ENCODE results near the gene THADA. TPM values are rescaled to one million over a fixed set of nuclear protein-coding genes. Genes with fewer than 3 reads are reported as not detected.

Gene THADA
- total RNA-seq, 2 experiments from 2014 or later, result 31.2 to 32.3 TPM

DNA sequence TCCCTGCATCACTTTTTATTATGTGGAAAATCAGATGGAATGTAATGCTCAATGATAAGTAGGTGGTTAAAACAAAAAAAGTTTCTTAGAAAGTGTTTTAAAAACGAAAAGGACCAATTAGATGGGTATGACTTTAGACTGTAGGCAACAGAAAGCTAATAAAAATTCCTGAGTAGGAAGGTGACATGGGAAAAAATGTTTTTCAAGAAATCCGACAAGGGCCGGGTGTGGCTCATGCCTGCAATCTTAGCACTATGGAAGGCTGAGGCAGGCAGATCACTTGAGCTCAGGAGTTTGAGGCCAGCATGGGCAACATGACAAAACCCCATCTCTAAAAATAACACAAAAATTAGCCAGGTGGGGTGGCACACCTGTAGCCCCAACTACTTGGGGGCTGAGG lies 126.1 kb downstream of the THADA start:
- H3K4me2 ChIP-seq (ENCODE audit: low read length), result no peak overlapping the region
- no peak overlapping the region for H3K4me3 ChIP-seq (ENCODE audit: low read depth, low read length, poor library complexity, severe bottlenecking)
- no peaks in the 10 kb centered on the region for H4K20me1 ChIP-seq (ENCODE audit: insufficient read depth, low read length)
- ChIA-PET CTCF (ENCODE audit: unreplicated experiment) (no interaction called here), POLR2A (no interaction called here)
- H3K9me2 ChIP-seq (ENCODE audit: insufficient read depth, low read length), result no peaks in the 10 kb centered on the region
- H2AFZ ChIP-seq (ENCODE audit: low read length), result no peak overlapping the region
- H3K79me2 ChIP-seq (ENCODE audit: insufficient read depth, low read depth, low read length), result no peaks in the 10 kb centered on the region
- no peaks in the 10 kb centered on the region for H3K36me3 ChIP-seq (ENCODE audit: insufficient read depth, low read length)
- no peaks in the 10 kb centered on the region for H3K4me1 ChIP-seq (ENCODE audit: insufficient read depth, low read length, poor library complexity, severe bottlenecking)
- H3K9me3 ChIP-seq (ENCODE audit: low read length), result no peaks in the 10 kb centered on the region
- intact Hi-C loops (cut with micrococcal nuclease; ENCODE audit: unreplicated experiment), result no loop called here
- no peak overlapping the region for H3K27ac ChIP-seq (ENCODE audit: low read depth, low read length, poor library complexity, severe bottlenecking)
- DNase-seq (ENCODE audit: low spot score), result no peak
- TF ChIP-seq, protein P1, sequence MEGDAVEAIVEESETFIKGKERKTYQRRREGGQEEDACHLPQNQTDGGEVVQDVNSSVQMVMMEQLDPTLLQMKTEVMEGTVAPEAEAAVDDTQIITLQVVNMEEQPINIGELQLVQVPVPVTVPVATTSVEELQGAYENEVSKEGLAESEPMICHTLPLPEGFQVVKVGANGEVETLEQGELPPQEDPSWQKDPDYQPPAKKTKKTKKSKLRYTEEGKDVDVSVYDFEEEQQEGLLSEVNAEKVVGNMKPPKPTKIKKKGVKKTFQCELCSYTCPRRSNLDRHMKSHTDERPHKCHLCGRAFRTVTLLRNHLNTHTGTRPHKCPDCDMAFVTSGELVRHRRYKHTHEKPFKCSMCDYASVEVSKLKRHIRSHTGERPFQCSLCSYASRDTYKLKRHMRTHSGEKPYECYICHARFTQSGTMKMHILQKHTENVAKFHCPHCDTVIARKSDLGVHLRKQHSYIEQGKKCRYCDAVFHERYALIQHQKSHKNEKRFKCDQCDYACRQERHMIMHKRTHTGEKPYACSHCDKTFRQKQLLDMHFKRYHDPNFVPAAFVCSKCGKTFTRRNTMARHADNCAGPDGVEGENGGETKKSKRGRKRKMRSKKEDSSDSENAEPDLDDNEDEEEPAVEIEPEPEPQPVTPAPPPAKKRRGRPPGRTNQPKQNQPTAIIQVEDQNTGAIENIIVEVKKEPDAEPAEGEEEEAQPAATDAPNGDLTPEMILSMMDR (conservative IDR thresholded peaks at IDR 0.05; ENCODE audit: low read length), result no peak
- no peak for TF ChIP-seq EZH2phosphoT487 (IDR thresholded peaks at IDR 0.05; ENCODE audit: borderline replicate concordance, low read depth, low read length)
- no TSS peak for BruUV-seq (replicated peaks)

DNA sequence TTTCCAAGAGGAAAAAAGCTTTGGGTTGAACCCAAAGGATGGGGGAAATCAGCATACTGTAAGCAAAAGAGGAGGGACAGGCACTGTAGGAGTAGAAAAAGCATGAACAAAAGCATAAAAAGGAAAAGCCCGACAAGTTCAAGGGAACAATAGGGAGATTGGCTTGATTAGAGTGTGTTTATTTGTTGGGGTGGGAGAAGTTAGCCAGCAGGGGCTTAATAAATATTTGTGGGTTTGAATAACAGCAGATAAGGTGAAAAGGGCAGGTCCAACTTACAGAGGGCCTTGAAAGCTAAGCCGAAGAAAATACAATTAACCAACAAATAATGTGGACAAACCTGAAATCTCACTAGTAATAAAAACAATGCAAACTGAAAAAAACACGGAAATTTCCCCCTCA lies 126.7 kb downstream of the THADA start:
- no peaks in the 10 kb centered on the region for H3K36me3 ChIP-seq (ENCODE audit: insufficient read depth, low read length)
- no peak for DNase-seq (ENCODE audit: low spot score)
- H3K27ac ChIP-seq (ENCODE audit: low read depth, low read length, poor library complexity, severe bottlenecking), result no peak overlapping the region
- no peak overlapping the region for H3K4me3 ChIP-seq (ENCODE audit: low read depth, low read length, poor library complexity, severe bottlenecking)
- intact Hi-C loops (cut with micrococcal nuclease; ENCODE audit: unreplicated experiment), result no loop called here
- no peaks in the 10 kb centered on the region for H4K20me1 ChIP-seq (ENCODE audit: insufficient read depth, low read length)
- TF ChIP-seq, protein P1 (conservative IDR thresholded peaks at IDR 0.05; ENCODE audit: low read length), result no peak
- no peak for TF ChIP-seq EZH2phosphoT487 (IDR thresholded peaks at IDR 0.05; ENCODE audit: borderline replicate concordance, low read depth, low read length)
- H2AFZ ChIP-seq (ENCODE audit: low read length), result no peak overlapping the region
- no peaks in the 10 kb centered on the region for H3K4me1 ChIP-seq (ENCODE audit: insufficient read depth, low read length, poor library complexity, severe bottlenecking)
- H3K9me2 ChIP-seq (ENCODE audit: insufficient read depth, low read length), result no peaks in the 10 kb centered on the region
- H3K79me2 ChIP-seq (ENCODE audit: insufficient read depth, low read depth, low read length), result no peaks in the 10 kb centered on the region
- no TSS peak for BruUV-seq (replicated peaks)
- no peaks in the 10 kb centered on the region for H3K9me3 ChIP-seq (ENCODE audit: low read length)
- POLR2A ChIA-PET, result no interaction called here
- CTCF ChIA-PET (ENCODE audit: unreplicated experiment), result no interaction called here
- no peak overlapping the region for H3K4me2 ChIP-seq (ENCODE audit: low read length)

DNA sequence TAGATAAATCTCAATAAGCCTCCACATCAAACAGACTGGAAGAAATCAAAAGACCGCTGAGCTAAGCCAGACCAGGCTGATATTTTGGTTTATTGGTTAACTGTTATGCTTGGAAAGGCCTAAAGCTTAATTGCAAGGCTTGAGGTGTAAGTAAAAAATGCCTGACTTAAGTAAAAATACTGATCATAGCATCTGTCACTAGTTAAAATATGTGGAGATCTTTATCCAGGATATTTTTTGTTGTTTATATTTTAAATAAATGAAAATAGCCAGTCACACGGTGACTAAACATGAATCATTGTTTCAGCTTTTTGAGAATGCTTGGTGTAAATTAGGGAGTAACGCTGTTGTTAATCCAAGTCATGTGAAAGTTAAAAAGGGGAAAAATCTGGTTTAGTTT lies 127.9 kb downstream of the THADA start:
- Histone ChIP-seq H2AFZ (ENCODE audit: low read length) (no peak overlapping the region), H3K4me2 (ENCODE audit: low read length) (no peak overlapping the region), H3K9me3 (ENCODE audit: low read length) (no peaks in the 10 kb centered on the region), H3K4me3 (ENCODE audit: low read depth, low read length, poor library complexity, severe bottlenecking) (no peak overlapping the region), H3K79me2 (ENCODE audit: insufficient read depth, low read depth, low read length) (no peaks in the 10 kb centered on the region), H3K36me3 (ENCODE audit: insufficient read depth, low read length) (no peaks in the 10 kb centered on the region), H3K9me2 (ENCODE audit: insufficient read depth, low read length) (no peaks in the 10 kb centered on the region), H4K20me1 (ENCODE audit: insufficient read depth, low read length) (no peaks in the 10 kb centered on the region), H3K27ac (ENCODE audit: low read depth, low read length, poor library complexity, severe bottlenecking) (no peak overlapping the region), H3K4me1 (ENCODE audit: insufficient read depth, low read length, poor library complexity, severe bottlenecking) (no peaks in the 10 kb centered on the region)
- intact Hi-C loops (cut with micrococcal nuclease; ENCODE audit: unreplicated experiment), result no loop called here
- BruUV-seq (replicated peaks), result no TSS peak
- POLR2A ChIA-PET, result no interaction called here
- CTCF ChIA-PET (ENCODE audit: unreplicated experiment), result no interaction called here
- DNase-seq (ENCODE audit: low spot score), result no peak
- no peak for TF ChIP-seq EZH2phosphoT487 (IDR thresholded peaks at IDR 0.05; ENCODE audit: borderline replicate concordance, low read depth, low read length)
- TF ChIP-seq, protein P1 (conservative IDR thresholded peaks at IDR 0.05; ENCODE audit: low read length), result no peak

Data from OCI-LY7 (cell line).